Measurements from ENCODE around the gene PLCL1.
A peak's percentile ranks its signal among the peaks of the same experiment; 100 is the strongest.

Gene PLCL1

DNA sequence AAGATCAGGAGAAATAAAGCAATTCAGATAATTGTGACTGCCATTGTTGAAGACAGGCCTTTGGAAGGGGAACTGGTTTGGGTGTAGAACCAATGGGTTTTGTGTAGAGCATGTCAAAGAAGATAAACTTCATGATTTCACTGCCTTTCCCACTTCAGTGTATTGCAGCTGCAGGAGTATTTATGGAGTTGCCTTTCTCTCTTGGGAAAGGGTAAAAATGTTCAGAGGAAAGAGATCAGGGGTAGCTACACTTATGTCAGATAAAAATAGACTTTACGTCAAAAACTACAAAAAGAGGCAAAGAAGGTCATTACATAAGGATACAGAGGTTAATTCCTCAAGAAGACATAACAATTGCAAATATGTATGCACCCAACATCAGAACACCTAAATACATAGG is 249.4 kb downstream of the PLCL1 start:
- no peak for TF ChIP-seq ZFX (IDR thresholded peaks at IDR 0.05; ENCODE audit: borderline replicate concordance)
- TF ChIP-seq, protein P1, sequence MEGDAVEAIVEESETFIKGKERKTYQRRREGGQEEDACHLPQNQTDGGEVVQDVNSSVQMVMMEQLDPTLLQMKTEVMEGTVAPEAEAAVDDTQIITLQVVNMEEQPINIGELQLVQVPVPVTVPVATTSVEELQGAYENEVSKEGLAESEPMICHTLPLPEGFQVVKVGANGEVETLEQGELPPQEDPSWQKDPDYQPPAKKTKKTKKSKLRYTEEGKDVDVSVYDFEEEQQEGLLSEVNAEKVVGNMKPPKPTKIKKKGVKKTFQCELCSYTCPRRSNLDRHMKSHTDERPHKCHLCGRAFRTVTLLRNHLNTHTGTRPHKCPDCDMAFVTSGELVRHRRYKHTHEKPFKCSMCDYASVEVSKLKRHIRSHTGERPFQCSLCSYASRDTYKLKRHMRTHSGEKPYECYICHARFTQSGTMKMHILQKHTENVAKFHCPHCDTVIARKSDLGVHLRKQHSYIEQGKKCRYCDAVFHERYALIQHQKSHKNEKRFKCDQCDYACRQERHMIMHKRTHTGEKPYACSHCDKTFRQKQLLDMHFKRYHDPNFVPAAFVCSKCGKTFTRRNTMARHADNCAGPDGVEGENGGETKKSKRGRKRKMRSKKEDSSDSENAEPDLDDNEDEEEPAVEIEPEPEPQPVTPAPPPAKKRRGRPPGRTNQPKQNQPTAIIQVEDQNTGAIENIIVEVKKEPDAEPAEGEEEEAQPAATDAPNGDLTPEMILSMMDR (IDR thresholded peaks at IDR 0.05) = no peak
- H3K27ac ChIP-seq = no peak overlapping the region

DNA sequence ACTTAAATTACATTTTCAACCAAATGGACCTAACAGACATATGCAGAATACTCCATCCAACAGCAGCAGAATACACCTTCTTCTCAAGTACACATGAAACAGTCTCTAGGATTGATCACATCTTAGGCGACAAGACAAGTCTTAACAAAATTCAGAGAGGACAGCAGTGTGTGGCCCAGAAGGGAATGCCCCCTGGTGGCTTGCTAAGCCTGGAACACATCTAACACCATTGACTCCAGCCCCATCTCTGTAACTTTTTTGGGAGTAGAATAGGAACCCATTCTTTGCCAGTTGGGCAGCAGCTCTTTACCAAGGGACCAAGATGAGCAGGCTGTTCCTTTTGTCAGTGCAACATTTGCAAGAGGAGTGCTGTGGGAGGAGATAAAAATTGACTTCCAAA is 249.9 kb downstream of the PLCL1 start:
- no peak for TF ChIP-seq ZFX (IDR thresholded peaks at IDR 0.05; ENCODE audit: borderline replicate concordance)
- TF ChIP-seq, protein P1 (IDR thresholded peaks at IDR 0.05) = peak; percentile 47
- no peak overlapping the region for H3K27ac ChIP-seq

DNA sequence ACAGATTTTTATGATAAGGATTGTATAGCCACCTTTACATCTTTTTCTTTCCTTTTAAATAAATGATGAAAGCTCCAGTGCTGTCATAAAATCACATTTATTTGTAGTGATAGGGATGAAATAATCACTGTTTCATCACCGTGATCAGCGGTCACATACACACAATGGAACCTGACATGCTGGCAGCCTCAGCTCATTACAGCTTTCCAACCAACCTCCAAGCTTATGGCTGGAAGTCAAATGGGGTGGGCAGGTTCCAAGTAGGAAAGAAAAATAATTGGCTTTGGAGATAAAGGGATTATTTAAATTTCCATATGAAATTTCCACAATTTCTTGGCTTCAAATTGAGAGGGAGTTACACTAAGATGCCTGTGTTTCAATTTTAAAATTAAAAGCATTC is 251.3 kb downstream of the PLCL1 start:
- TF ChIP-seq, protein P1 (IDR thresholded peaks at IDR 0.05) = no peak
- no peak for TF ChIP-seq ZFX (IDR thresholded peaks at IDR 0.05; ENCODE audit: borderline replicate concordance)
- H3K27ac ChIP-seq = no peak overlapping the region

DNA sequence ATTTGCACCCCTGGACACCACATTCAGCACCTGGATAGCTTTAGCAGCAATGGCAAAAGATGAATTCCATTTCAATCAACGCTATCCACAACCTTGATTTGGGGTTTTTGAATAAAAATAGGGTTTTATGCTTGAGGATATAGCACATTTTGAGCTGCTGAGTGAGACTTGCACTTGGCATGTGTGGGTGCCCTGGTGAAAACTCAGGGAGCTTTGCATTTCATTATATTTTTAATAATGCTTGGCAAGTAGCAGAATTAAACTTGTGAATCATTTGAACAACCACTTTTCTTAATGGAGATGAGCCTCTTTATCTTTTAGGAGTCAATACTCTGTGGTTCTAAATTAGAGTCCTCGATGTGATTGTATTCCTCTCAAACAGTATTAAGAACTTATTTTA is 252.4 kb downstream of the PLCL1 start:
- TF ChIP-seq, protein P1 (IDR thresholded peaks at IDR 0.05) = no peak
- no peak for TF ChIP-seq ZFX (IDR thresholded peaks at IDR 0.05; ENCODE audit: borderline replicate concordance)
- H3K27ac ChIP-seq = no peak overlapping the region

DNA sequence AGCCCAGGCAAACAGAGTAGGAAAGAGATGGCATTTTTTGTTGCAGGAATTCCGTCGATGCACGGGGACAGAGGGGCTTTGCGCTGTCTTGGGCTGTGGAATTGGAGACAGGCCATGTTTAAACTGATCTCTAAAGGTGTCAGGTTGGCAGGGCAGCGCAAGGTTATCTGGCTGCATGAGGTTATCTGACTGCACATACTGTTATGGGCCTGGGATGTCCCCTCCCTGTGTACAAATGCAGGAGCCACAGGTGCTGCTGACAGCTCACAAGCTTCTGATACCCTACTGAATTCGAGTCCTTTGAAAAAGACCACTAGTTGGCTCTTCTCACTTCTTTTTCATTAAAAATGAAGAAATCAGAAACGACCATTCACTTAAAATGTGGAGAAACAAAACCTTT is 255.4 kb downstream of the PLCL1 start:
- no peak overlapping the region for H3K27ac ChIP-seq
- TF ChIP-seq ZFX (IDR thresholded peaks at IDR 0.05; ENCODE audit: borderline replicate concordance) = no peak
- TF ChIP-seq, protein P1 (IDR thresholded peaks at IDR 0.05) = no peak

DNA sequence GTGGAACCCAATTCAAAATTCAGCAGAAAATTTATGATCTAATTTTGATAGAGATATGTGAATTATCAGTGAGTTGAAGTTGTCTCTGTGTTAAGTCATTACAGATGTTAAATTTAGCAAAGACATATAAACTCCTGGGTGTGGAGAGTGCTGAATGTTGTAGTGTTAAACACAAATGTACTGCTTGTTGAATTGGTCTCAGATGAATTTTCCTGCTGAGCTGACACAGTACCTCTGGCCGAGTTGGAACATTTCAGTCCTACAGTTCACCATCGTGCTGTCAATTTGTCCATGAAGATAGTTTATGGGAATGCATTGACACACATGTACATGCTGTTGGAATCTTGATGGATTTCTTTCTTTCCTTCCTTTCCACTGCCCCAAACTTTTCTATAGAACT is 255.9 kb downstream of the PLCL1 start:
- H3K27ac ChIP-seq = no peak overlapping the region
- TF ChIP-seq, protein P1 (IDR thresholded peaks at IDR 0.05) = no peak
- no peak for TF ChIP-seq ZFX (IDR thresholded peaks at IDR 0.05; ENCODE audit: borderline replicate concordance)

DNA sequence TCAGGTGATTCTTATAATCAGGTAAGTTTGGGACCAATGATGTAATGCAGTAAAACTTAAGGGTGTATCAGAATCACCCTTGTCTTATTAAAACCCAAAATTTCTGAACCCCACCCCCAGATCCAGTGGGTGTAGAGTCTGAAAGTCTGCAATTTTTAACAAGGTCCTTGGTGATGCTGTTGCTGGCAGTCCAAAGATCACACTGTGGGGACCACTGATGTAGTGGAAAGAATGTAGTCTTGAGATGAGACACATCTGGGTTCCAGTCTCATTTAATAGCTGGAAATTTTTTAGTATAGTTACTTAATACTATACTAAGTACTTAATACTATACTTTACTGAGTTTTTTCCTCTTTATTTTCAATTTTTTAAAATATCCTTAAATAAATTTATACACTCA is 258.4 kb downstream of the PLCL1 start:
- no peak for TF ChIP-seq ZFX (IDR thresholded peaks at IDR 0.05; ENCODE audit: borderline replicate concordance)
- TF ChIP-seq, protein P1 (IDR thresholded peaks at IDR 0.05) = no peak
- H3K27ac ChIP-seq = no peak overlapping the region

Data from 22Rv1 (cell line).